Liver (tissue), 9 donors: ENCODE results near the gene SNX15. TPM values are rescaled to one million over a fixed set of nuclear protein-coding genes. Genes with fewer than 3 reads are reported as not detected.

Experiments used
- DNase-seq: peaks from one replicate; pipeline ENCODE4 v3.0.0-alpha.2; 2017; ENCODE audit warnings: low spot score
- H3K27ac ChIP-seq, 2 donors: one replicate each; pipeline ENCODE4 v1.7.0; 2013; ENCODE audit warnings: inconsistent platforms in 2 of 2, low read length in 2 of 2, control low read depth in 1 of 2, low read depth in 1 of 2, mild to moderate bottlenecking in 1 of 2
- H3K27me3 ChIP-seq, 4 donors: one replicate each; pipeline versions ENCODE4 v1.6.1 to v1.7.0; 2013; ENCODE audit warnings: low read length in 3 of 4, inconsistent platforms in 1 of 4, mild to moderate bottlenecking in 1 of 4, moderate library complexity in 1 of 4; ENCODE audit not compliant: control insufficient read depth in 4 of 4, insufficient read depth in 4 of 4
- H3K36me3 ChIP-seq, 4 donors: one replicate each; pipeline versions ENCODE4 v1.6.1 to v1.7.0; 2013; ENCODE audit warnings: low read length in 3 of 4, mild to moderate bottlenecking in 3 of 4, low read depth in 1 of 4, moderate library complexity in 1 of 4; ENCODE audit not compliant: control insufficient read depth in 4 of 4, insufficient read depth in 3 of 4
- H3K4me1 ChIP-seq, 4 donors: one replicate each; pipeline versions ENCODE4 v1.6.1 to v1.7.0; 2013; ENCODE audit warnings: low read length in 3 of 4, mild to moderate bottlenecking in 3 of 4, moderate library complexity in 1 of 4; ENCODE audit not compliant: control insufficient read depth in 4 of 4, insufficient read depth in 4 of 4
- H3K4me3 ChIP-seq, 3 donors: one replicate each; pipeline versions ENCODE4 v1.6.1 to v1.7.0; 2013; ENCODE audit warnings: low read length in 3 of 3, control low read depth in 1 of 3, low read depth in 1 of 3, mild to moderate bottlenecking in 1 of 3
- H3K9ac ChIP-seq, 2 donors: one replicate each; pipeline ENCODE4 v1.7.0; 2013; ENCODE audit warnings: low read length in 2 of 2, mild to moderate bottlenecking in 2 of 2, moderate library complexity in 2 of 2, control low read depth in 1 of 2, low read depth in 1 of 2
- H3K9me3 ChIP-seq, 4 donors: one replicate each; pipeline versions ENCODE4 v1.6.1 to v1.7.0; 2013; ENCODE audit warnings: low read length in 3 of 4; ENCODE audit not compliant: control insufficient read depth in 4 of 4
- EGR1 ChIP-seq, 2 donors: IDR thresholded peaks; 2 replicates each; pipeline ENCODE4 v1.6.1; 2016 to 2018; ENCODE audit warnings: antibody characterized with exemption in 2 of 2, low read depth in 2 of 2
- FOXA1 ChIP-seq: IDR thresholded peaks from 2 replicates; pipeline ENCODE4 v1.6.1; 2016; ENCODE audit warnings: antibody characterized with exemption
- FOXA2 ChIP-seq: IDR thresholded peaks from 2 replicates; pipeline ENCODE4 v1.6.1; 2016; ENCODE audit warnings: antibody characterized with exemption
- GABPA ChIP-seq, 2 donors: IDR thresholded peaks in 1 of 2; conservative IDR thresholded peaks in 1 of 2; 2 replicates each; pipeline ENCODE4 v1.6.1; 2016; ENCODE audit warnings: antibody characterized with exemption in 2 of 2, mild to moderate bottlenecking in 1 of 2, moderate library complexity in 1 of 2
- HNF4A ChIP-seq, 2 donors: conservative IDR thresholded peaks; 2 replicates each; pipeline ENCODE4 v1.6.1; 2016; ENCODE audit warnings: antibody characterized with exemption in 2 of 2, mild to moderate bottlenecking in 2 of 2
- HNF4G ChIP-seq: IDR thresholded peaks from 2 replicates; pipeline ENCODE4 v1.6.1; 2016; ENCODE audit warnings: antibody characterized with exemption
- JUND ChIP-seq, 2 donors: IDR thresholded peaks; 2 replicates each; pipeline ENCODE4 v1.6.1; 2016; ENCODE audit warnings: antibody characterized with exemption in 2 of 2
- NR2F2 ChIP-seq: IDR thresholded peaks from 2 replicates; pipeline ENCODE4 v1.6.1; 2016; ENCODE audit warnings: antibody characterized with exemption
- RAD21 ChIP-seq, 2 donors: IDR thresholded peaks; 2 replicates each; pipeline ENCODE4 v1.6.1; 2016; ENCODE audit warnings: antibody characterized with exemption in 2 of 2, mild to moderate bottlenecking in 2 of 2
- REST ChIP-seq: IDR thresholded peaks from 2 replicates; pipeline ENCODE4 v1.6.1; 2016; ENCODE audit warnings: antibody characterized with exemption, mild to moderate bottlenecking
- RXRA ChIP-seq, 2 donors: IDR thresholded peaks; 2 replicates each; pipeline ENCODE4 v1.6.1; 2017 to 2018; ENCODE audit warnings: antibody characterized with exemption in 2 of 2, mild to moderate bottlenecking in 1 of 2
- SP1 ChIP-seq: IDR thresholded peaks from 2 replicates; pipeline ENCODE4 v1.6.1; 2018; ENCODE audit warnings: antibody characterized with exemption, mild to moderate bottlenecking
- TAF1 ChIP-seq: conservative IDR thresholded peaks from 2 replicates; pipeline ENCODE4 v1.6.1; 2016; ENCODE audit warnings: antibody characterized with exemption, mild to moderate bottlenecking
- YY1 ChIP-seq: IDR thresholded peaks from 2 replicates; pipeline ENCODE4 v1.6.1; 2016; ENCODE audit warnings: antibody characterized with exemption, mild to moderate bottlenecking
- WGBS: extraction: QIAGEN DNeasy Blood & Tissue Kit; methylation state at CpG from one replicate; pipeline ENCODE4 v1.1.7; 2013; 5-methylcytosine and 5-hydroxymethylcytosine counted together
- polyA plus RNA-seq, 2 donors: library from polyadenylated mRNA; stranded (reverse) in 1 of 2; unstranded in 1 of 2; fragments of 200-250 nt in 1 of 2; fragments of >200 nt in 1 of 2; fragmentation: Nextera tagmentation in 1 of 2; extraction: Ambion mirVana in 1 of 2; gene quantifications; one replicate each; pipeline versions ENCODE4 v1.2.1 to v1.2.3, GENCODE V29; 2013 to 2015
- total RNA-seq, 2 donors: library from RNA; depleted of rRNA; stranded (reverse); fragments of >200 nt; gene quantifications; one replicate each; pipeline ENCODE4 v1.2.3, GENCODE V29; 2014
- TF ChIP-seq, protein P1 (sequence below): fragments of 150-350 bp; IDR thresholded peaks from 2 replicates; pipeline ENCODE4 v1.5.1; 2017; ENCODE audit warnings: improper control_type of control experiment, low read depth, low read length; ENCODE audit not compliant: missing input control
- TF ChIP-seq, protein P2 (sequence below): IDR thresholded peaks from 2 replicates; pipeline ENCODE4 v1.6.1; 2016; ENCODE audit warnings: antibody characterized with exemption
- TF ChIP-seq, protein P3 (sequence below): IDR thresholded peaks from 2 replicates; pipeline ENCODE4 v1.6.1; 2016; ENCODE audit warnings: antibody characterized with exemption
- TF ChIP-seq, protein P4 (sequence below): IDR thresholded peaks from 2 replicates; pipeline ENCODE4 v1.6.1; 2016; ENCODE audit warnings: antibody characterized with exemption
- donor health status: healthy.
- donor health status: healthy.
- donor health status: healthy.
- donor health status: healthy.
- donor health status: healthy.

Gene SNX15
- total and polyA plus RNA-seq, 4 donors, result 4.5 to 7.2 (median 5.7) TPM

GRCh38 chr11:65013888-65014725 lies 13.1 kb upstream of the SNX15 start, which contains the start of gene ARL2:
ARL2 (plus strand) TSS chr11:65014160; CDS start chr11:65014208, 48 bp downstream.
- peak within 1 kb of the TSS; percentile 97 to 99 for H3K27ac ChIP-seq
- H3K9me3 ChIP-seq, result no peaks in the 10 kb centered on the region
- peak; percentile 91 for DNase-seq
- H3K4me1 ChIP-seq, result peaks cover 0 to 16% (median 10%) of the 10 kb centered on the region in 4 donors
- H3K4me3 ChIP-seq, result peak within 1 kb of the TSS; percentile 80 to 94 (median 91)
- TF ChIP-seq FOXA2, result no peak
- no peak for TF ChIP-seq EGR1 (IDR thresholded peaks at IDR 0.05; ENCODE audit: low read depth in 2 of 2)
- TF ChIP-seq, protein P1, sequence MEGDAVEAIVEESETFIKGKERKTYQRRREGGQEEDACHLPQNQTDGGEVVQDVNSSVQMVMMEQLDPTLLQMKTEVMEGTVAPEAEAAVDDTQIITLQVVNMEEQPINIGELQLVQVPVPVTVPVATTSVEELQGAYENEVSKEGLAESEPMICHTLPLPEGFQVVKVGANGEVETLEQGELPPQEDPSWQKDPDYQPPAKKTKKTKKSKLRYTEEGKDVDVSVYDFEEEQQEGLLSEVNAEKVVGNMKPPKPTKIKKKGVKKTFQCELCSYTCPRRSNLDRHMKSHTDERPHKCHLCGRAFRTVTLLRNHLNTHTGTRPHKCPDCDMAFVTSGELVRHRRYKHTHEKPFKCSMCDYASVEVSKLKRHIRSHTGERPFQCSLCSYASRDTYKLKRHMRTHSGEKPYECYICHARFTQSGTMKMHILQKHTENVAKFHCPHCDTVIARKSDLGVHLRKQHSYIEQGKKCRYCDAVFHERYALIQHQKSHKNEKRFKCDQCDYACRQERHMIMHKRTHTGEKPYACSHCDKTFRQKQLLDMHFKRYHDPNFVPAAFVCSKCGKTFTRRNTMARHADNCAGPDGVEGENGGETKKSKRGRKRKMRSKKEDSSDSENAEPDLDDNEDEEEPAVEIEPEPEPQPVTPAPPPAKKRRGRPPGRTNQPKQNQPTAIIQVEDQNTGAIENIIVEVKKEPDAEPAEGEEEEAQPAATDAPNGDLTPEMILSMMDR, result peak; percentile 75
- TF ChIP-seq, protein P2, sequence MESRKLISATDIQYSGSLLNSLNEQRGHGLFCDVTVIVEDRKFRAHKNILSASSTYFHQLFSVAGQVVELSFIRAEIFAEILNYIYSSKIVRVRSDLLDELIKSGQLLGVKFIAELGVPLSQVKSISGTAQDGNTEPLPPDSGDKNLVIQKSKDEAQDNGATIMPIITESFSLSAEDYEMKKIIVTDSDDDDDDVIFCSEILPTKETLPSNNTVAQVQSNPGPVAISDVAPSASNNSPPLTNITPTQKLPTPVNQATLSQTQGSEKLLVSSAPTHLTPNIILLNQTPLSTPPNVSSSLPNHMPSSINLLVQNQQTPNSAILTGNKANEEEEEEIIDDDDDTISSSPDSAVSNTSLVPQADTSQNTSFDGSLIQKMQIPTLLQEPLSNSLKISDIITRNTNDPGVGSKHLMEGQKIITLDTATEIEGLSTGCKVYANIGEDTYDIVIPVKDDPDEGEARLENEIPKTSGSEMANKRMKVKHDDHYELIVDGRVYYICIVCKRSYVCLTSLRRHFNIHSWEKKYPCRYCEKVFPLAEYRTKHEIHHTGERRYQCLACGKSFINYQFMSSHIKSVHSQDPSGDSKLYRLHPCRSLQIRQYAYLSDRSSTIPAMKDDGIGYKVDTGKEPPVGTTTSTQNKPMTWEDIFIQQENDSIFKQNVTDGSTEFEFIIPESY, result no peak
- TF ChIP-seq, protein P3, sequence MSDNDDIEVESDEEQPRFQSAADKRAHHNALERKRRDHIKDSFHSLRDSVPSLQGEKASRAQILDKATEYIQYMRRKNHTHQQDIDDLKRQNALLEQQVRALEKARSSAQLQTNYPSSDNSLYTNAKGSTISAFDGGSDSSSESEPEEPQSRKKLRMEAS, result no peak
- TF ChIP-seq HNF4A (conservative IDR thresholded peaks at IDR 0.05), result no peak
- TF ChIP-seq FOXA1, result no peak
- TF ChIP-seq JUND (IDR thresholded peaks at IDR 0.05), result no peak
- TF ChIP-seq, protein P4, sequence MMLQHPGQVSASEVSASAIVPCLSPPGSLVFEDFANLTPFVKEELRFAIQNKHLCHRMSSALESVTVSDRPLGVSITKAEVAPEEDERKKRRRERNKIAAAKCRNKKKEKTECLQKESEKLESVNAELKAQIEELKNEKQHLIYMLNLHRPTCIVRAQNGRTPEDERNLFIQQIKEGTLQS, result no peak
- no peak for TF ChIP-seq TAF1
- TF ChIP-seq RAD21 (IDR thresholded peaks at IDR 0.05), result peak in 1 of 2 donors; percentile 30
- no peak for TF ChIP-seq NR2F2
- no peak for TF ChIP-seq YY1
- no peak for TF ChIP-seq RXRA (IDR thresholded peaks at IDR 0.05)
- TF ChIP-seq REST, result no peak
- TF ChIP-seq GABPA (IDR thresholded peaks at IDR 0.05 in 1 of 2, conservative IDR thresholded peaks at IDR 0.05 in 1 of 2), result no peak
- peak; percentile 17 for TF ChIP-seq SP1
- no peak for TF ChIP-seq HNF4G
- H3K36me3 ChIP-seq, result peaks cover 2% of the 10 kb centered on the region in 4 donors
- WGBS, result under 1% methylated on average over 96 of the region's 96 CpGs
- peak within 1 kb of the TSS; percentile 79 to 95 for H3K9ac ChIP-seq
- H3K27me3 ChIP-seq, result no peaks in the 10 kb centered on the region
